GM23338 (cell line): ENCODE results near the gene ATP8A2.

Experiments used
- EZH2phosphoT487 ChIP-seq: fragments of 200-600 bp; sonication (generic); IDR thresholded peaks from one replicate; pipeline ENCODE4 v1.8.1; 2018; ENCODE audit warnings: antibody characterized with exemption; ENCODE audit not compliant: unreplicated experiment
- JUNB ChIP-seq: IDR thresholded peaks from one replicate; pipeline ENCODE4 v1.6.1; 2016; ENCODE audit warnings: antibody characterized with exemption; ENCODE audit not compliant: unreplicated experiment
- TF ChIP-seq, protein P1 (sequence below), 2 experiments: fragments of 200-600 bp in 1 of 2; sonication (generic) in 1 of 2; conservative IDR thresholded peaks; 2 replicates each; pipeline versions ENCODE4 v1.5.1 to v1.6.1; 2016 to 2017; ENCODE audit warnings: antibody characterized with exemption in 2 of 2, low read depth in 2 of 2, mild to moderate bottlenecking in 2 of 2, moderate library complexity in 1 of 2

DNA sequence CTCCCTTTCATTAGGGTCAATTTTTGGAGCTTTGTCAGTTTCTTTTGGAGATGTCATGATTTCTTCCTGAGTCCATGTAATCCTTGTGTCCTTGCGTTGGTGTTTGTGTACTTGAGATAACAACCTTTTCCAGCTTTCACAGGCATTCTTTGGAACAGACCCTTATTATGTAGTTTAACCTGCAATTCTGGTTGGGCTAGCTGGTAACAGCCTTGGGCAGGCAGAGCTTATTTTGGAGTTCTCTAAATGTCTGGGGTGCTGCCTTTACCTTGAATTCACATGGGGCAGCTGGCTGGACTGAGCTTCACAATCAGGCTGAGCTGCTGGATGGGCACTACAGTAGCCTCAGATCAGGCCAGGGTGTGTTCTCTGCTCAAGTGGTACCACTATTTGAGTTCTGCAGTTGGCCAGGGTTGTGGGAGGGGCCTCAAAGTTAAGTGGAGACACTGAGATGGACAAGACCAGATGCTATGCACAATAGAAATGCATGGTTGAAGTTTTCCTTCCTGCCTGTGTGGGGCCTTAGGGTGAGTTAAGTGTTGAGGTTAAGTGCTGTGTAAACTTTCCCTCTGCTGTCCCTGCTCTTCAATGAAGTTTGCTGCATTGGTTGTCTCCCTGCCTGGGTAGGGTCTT lies 277.3 kb downstream of the ATP8A2 start:
- TF ChIP-seq EZH2phosphoT487 (no peak), JUNB (no peak)
- TF ChIP-seq, protein P1, sequence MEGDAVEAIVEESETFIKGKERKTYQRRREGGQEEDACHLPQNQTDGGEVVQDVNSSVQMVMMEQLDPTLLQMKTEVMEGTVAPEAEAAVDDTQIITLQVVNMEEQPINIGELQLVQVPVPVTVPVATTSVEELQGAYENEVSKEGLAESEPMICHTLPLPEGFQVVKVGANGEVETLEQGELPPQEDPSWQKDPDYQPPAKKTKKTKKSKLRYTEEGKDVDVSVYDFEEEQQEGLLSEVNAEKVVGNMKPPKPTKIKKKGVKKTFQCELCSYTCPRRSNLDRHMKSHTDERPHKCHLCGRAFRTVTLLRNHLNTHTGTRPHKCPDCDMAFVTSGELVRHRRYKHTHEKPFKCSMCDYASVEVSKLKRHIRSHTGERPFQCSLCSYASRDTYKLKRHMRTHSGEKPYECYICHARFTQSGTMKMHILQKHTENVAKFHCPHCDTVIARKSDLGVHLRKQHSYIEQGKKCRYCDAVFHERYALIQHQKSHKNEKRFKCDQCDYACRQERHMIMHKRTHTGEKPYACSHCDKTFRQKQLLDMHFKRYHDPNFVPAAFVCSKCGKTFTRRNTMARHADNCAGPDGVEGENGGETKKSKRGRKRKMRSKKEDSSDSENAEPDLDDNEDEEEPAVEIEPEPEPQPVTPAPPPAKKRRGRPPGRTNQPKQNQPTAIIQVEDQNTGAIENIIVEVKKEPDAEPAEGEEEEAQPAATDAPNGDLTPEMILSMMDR (conservative IDR thresholded peaks at IDR 0.05; ENCODE audit: low read depth in 2 of 2): no peak
